ENCODE results near the gene GPD1L.
"Not testable (repeated sequence)": the region's sequence is repeated elsewhere in the genome, so short reads cannot be mapped to it uniquely, and the experiment has no call there.

GPD1L gene

GRCh38 chr3:32105291-32106131 is 909 bp upstream of the GPD1L start:
- no peaks in the 10 kb centered on the region for H3K9me2 ChIP-seq (ENCODE audit: low read depth, low read length)
- H3K9ac ChIP-seq (ENCODE audit: low read length) = peak overlapping the region; percentile 63
- H3K27me3 ChIP-seq (ENCODE audit: insufficient read depth, low read length) = no peaks in the 10 kb centered on the region
- H3K36me3 ChIP-seq (ENCODE audit: insufficient read depth, low read length) = no peaks in the 10 kb centered on the region
- H3K9me3 ChIP-seq (ENCODE audit: low read length) = no peaks in the 10 kb centered on the region
- peak overlapping the region; percentile 99 for H2AFZ ChIP-seq (ENCODE audit: low read length)
- no peaks in the 10 kb centered on the region for H3F3A ChIP-seq (ENCODE audit: insufficient read depth, low read length)
- peaks cover 26% of the 10 kb centered on the region for H3K4me1 ChIP-seq (ENCODE audit: insufficient read depth, low read length, severe bottlenecking)
- H3K79me2 ChIP-seq (ENCODE audit: insufficient read depth, low read length) = peaks cover 5% of the 10 kb centered on the region; the same call in 1 of the 2 replicates
- no peak for TF ChIP-seq EZH2 (IDR thresholded peaks at IDR 0.05; ENCODE audit: borderline replicate concordance, low read length)
- TF ChIP-seq CTCF (IDR thresholded peaks at IDR 0.05; ENCODE audit: low read length) = no peak
- H3K4me2 ChIP-seq (ENCODE audit: low read length) = peak overlapping the region; percentile 75
- no peaks in the 10 kb centered on the region for H4K20me1 ChIP-seq (ENCODE audit: insufficient read depth, low read length)
- peak overlapping the region; percentile 87 for H3K4me3 ChIP-seq (ENCODE audit: low read depth, low read length, poor library complexity, severe bottlenecking)
- peak overlapping the region; percentile 19 for H3K27ac ChIP-seq (ENCODE audit: low read depth, low read length, poor library complexity, severe bottlenecking)

- Histone ChIP-seq H3K36me3 (ENCODE audit: insufficient read depth, low read length) (no peaks in the 10 kb centered on the region), H3K4me1 (ENCODE audit: insufficient read depth, low read length, severe bottlenecking) (peaks cover 26% of the 10 kb centered on the region), H4K20me1 (ENCODE audit: insufficient read depth, low read length) (no peaks in the 10 kb centered on the region), H3K4me2 (ENCODE audit: low read length) (peak overlapping the region; percentile 91), H2AFZ (ENCODE audit: low read length) (no peak overlapping the region), H3K4me3 (ENCODE audit: low read depth, low read length, poor library complexity, severe bottlenecking) (peak overlapping the region; percentile 87), H3K9me3 (ENCODE audit: low read length) (no peaks in the 10 kb centered on the region), H3K9ac (ENCODE audit: low read length) (peak overlapping the region; percentile 72), H3K79me2 (ENCODE audit: insufficient read depth, low read length) (peaks cover 5% of the 10 kb centered on the region; the same call in 1 of the 2 replicates), H3K27me3 (ENCODE audit: insufficient read depth, low read length) (no peaks in the 10 kb centered on the region), H3K27ac (ENCODE audit: low read depth, low read length, poor library complexity, severe bottlenecking) (no peak overlapping the region), H3K9me2 (ENCODE audit: low read depth, low read length) (no peaks in the 10 kb centered on the region), H3F3A (ENCODE audit: insufficient read depth, low read length) (no peaks in the 10 kb centered on the region)
- TF ChIP-seq EZH2 (IDR thresholded peaks at IDR 0.05; ENCODE audit: borderline replicate concordance, low read length) (no peak), CTCF (IDR thresholded peaks at IDR 0.05; ENCODE audit: low read length) (no peak)
Observed at GRCh38 chr3:32106929-32107362, 526 bp downstream of the GPD1L start.

- not testable (repeated sequence) for H3K9ac ChIP-seq (ENCODE audit: low read length); H3K9me2 ChIP-seq (ENCODE audit: low read depth, low read length); H3K79me2 ChIP-seq (ENCODE audit: insufficient read depth, low read length); H3K9me3 ChIP-seq (ENCODE audit: low read length); H3K36me3 ChIP-seq (ENCODE audit: insufficient read depth, low read length); H4K20me1 ChIP-seq (ENCODE audit: insufficient read depth, low read length); H3K27me3 ChIP-seq (ENCODE audit: insufficient read depth, low read length); H3K27ac ChIP-seq (ENCODE audit: low read depth, low read length, poor library complexity, severe bottlenecking); H2AFZ ChIP-seq (ENCODE audit: low read length); H3K4me2 ChIP-seq (ENCODE audit: low read length); H3F3A ChIP-seq (ENCODE audit: insufficient read depth, low read length); H3K4me3 ChIP-seq (ENCODE audit: low read depth, low read length, poor library complexity, severe bottlenecking)
- H3K4me1 ChIP-seq (ENCODE audit: insufficient read depth, low read length, severe bottlenecking) = peaks cover 21% of the 10 kb centered on the region
Observed at GRCh38 chr3:32108224-32108623, 1.8 kb downstream of the GPD1L start.

DNA sequence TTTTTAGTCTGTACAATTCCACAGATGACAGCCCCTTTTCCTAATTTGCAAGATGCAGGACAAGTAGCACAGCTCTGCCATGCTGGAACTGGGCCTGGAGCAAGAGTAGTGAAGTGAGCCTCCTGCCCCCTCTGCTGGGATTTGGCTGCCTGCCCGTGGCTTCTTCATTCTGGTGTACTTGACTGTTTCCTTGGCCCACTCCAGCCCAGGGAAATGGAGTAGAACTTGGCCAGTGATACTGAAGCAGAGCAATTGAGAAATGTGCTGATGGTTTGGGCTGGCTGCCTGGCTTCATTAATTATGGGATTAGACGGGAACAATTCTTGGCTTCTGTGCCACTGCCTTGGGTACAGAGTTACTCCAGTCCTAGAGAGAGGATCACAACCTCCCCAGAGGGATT is 2.8 kb downstream of the GPD1L start:
- H4K20me1 ChIP-seq (ENCODE audit: insufficient read depth, low read length) = no peaks in the 10 kb centered on the region
- no peaks in the 10 kb centered on the region for H3K9me2 ChIP-seq (ENCODE audit: low read depth, low read length)
- H3K4me1 ChIP-seq (ENCODE audit: insufficient read depth, low read length, severe bottlenecking) = peaks cover 21% of the 10 kb centered on the region
- no peaks in the 10 kb centered on the region for H3K9me3 ChIP-seq (ENCODE audit: low read length)
- no peaks in the 10 kb centered on the region for H3F3A ChIP-seq (ENCODE audit: insufficient read depth, low read length)
- TF ChIP-seq CTCF (IDR thresholded peaks at IDR 0.05; ENCODE audit: low read length) = no peak
- no peak for TF ChIP-seq EZH2 (IDR thresholded peaks at IDR 0.05; ENCODE audit: borderline replicate concordance, low read length)
- no peaks in the 10 kb centered on the region for H3K27me3 ChIP-seq (ENCODE audit: insufficient read depth, low read length)
- no peak overlapping the region for H3K4me3 ChIP-seq (ENCODE audit: low read depth, low read length, poor library complexity, severe bottlenecking)
- no peak overlapping the region for H3K27ac ChIP-seq (ENCODE audit: low read depth, low read length, poor library complexity, severe bottlenecking)
- no peak overlapping the region for H3K4me2 ChIP-seq (ENCODE audit: low read length)
- H3K36me3 ChIP-seq (ENCODE audit: insufficient read depth, low read length) = no peaks in the 10 kb centered on the region
- H3K79me2 ChIP-seq (ENCODE audit: insufficient read depth, low read length) = peaks cover 10% of the 10 kb centered on the region
- no peak overlapping the region for H2AFZ ChIP-seq (ENCODE audit: low read length)
- no peak overlapping the region for H3K9ac ChIP-seq (ENCODE audit: low read length)

All from OCI-LY1 (cell line).